Measurements from ENCODE around the gene ZNF222. TPM values are rescaled to one million over a fixed set of nuclear protein-coding genes. Genes with fewer than 3 reads are reported as not detected.

The ZNF222 gene
- 1 to 10 TPM; 2.7 to 4.3 (median 3.4) TPM for total RNA-seq

- WGBS, result 2% methylated on average over 30 of the region's 37 CpGs
- Histone ChIP-seq H3K9me3 (peaks cover 8% of the 10 kb centered on the region), H3K4me1 (peaks cover 15% of the 10 kb centered on the region), H3K4me3 (peak within 1 kb of the TSS; percentile 83), H3K27me3 (no peaks in the 10 kb centered on the region), H3K27ac (no peak within 1 kb of the TSS), H3K36me3 (peaks cover 35% of the 10 kb centered on the region)
- peak; percentile 81 to 84 for DNase-seq (ENCODE audit: low spot score in 2 of 2)
- TF ChIP-seq POLR2AphosphoS5 (IDR thresholded peaks at IDR 0.05), result peak in 1 of 3 donors; percentile 10
- no peak for TF ChIP-seq EP300 (IDR thresholded peaks at IDR 0.05)
These were observed at the start of gene ZNF222 for GRCh38 chr19:44025217-44025936. ZNF222 (plus strand) TSS chr19:44025379; CDS start chr19:44025437, 58 bp downstream.

GRCh38 chr19:43976732-43977131, 48.4 kb upstream of the ZNF222 start:
- Histone ChIP-seq H3K9me3 (peaks cover 49% of the 10 kb centered on the region), H3K27ac (no peak overlapping the region), H3K4me3 (no peak overlapping the region), H3K4me1 (no peaks in the 10 kb centered on the region), H3K27me3 (no peaks in the 10 kb centered on the region), H3K36me3 (no peaks in the 10 kb centered on the region)
- DNase-seq (ENCODE audit: low spot score in 2 of 2), result no peak
- WGBS, result 93% methylated on average over 1 of the region's 1 CpG
- TF ChIP-seq POLR2AphosphoS5 (IDR thresholded peaks at IDR 0.05), result no peak
- TF ChIP-seq CTCF (IDR thresholded peaks at IDR 0.05), result no peak
- TF ChIP-seq EP300 (IDR thresholded peaks at IDR 0.05), result no peak
- TF ChIP-seq POLR2A (IDR thresholded peaks at IDR 0.05), result no peak

- Histone ChIP-seq H3K27me3 (no peaks in the 10 kb centered on the region), H3K4me3 (peak overlapping the region; percentile 77), H3K9me3 (peaks cover 13% of the 10 kb centered on the region), H3K4me1 (peaks cover 9% of the 10 kb centered on the region), H3K36me3 (peaks cover 3% of the 10 kb centered on the region), H3K27ac (no peak overlapping the region)
- 76% methylated on average over 2 of the region's 2 CpGs for WGBS
- DNase-seq (ENCODE audit: low spot score in 2 of 2), result no peak
- TF ChIP-seq EP300 (IDR thresholded peaks at IDR 0.05) (no peak), CTCF (IDR thresholded peaks at IDR 0.05) (no peak), POLR2AphosphoS5 (IDR thresholded peaks at IDR 0.05) (no peak), POLR2A (IDR thresholded peaks at IDR 0.05) (no peak)
These were observed 41.7 kb upstream of the ZNF222 start for GRCh38 chr19:43983544-43983911.

- H3K4me1 ChIP-seq, result peaks cover 9% of the 10 kb centered on the region
- TF ChIP-seq CTCF (IDR thresholded peaks at IDR 0.05) (no peak), POLR2AphosphoS5 (IDR thresholded peaks at IDR 0.05) (peak in 1 of 3 donors; percentile 11), EP300 (IDR thresholded peaks at IDR 0.05) (no peak)
- peak; percentile 94 to 95 for DNase-seq (ENCODE audit: low spot score in 2 of 2)
- peak within 1 kb of the TSS; percentile 77 for H3K4me3 ChIP-seq
- no peaks in the 10 kb centered on the region for H3K27me3 ChIP-seq
- peaks cover 6% of the 10 kb centered on the region for H3K36me3 ChIP-seq
- WGBS, result 1% methylated on average over 19 of the region's 40 CpGs
- H3K27ac ChIP-seq, result peak within 1 kb of the TSS; percentile 58
- peaks cover 13% of the 10 kb centered on the region for H3K9me3 ChIP-seq
These were observed 41.1 kb upstream of the ZNF222 start, which contains the start of gene ZNF155 for GRCh38 chr19:43983912-43984686. ZNF155 (plus strand) TSS chr19:43984188; CDS start chr19:43988544, 4,356 bp downstream.

- H3K4me3 ChIP-seq, result peak overlapping the region; percentile 77
- WGBS, result 2% methylated on average over 14 of the region's 14 CpGs
- TF ChIP-seq POLR2AphosphoS5 (IDR thresholded peaks at IDR 0.05), result no peak
- no peak for TF ChIP-seq POLR2A (IDR thresholded peaks at IDR 0.05)
- TF ChIP-seq EP300 (IDR thresholded peaks at IDR 0.05), result no peak
- no peak for TF ChIP-seq CTCF (IDR thresholded peaks at IDR 0.05)
- DNase-seq (ENCODE audit: low spot score in 2 of 2), result no peak
- H3K9me3 ChIP-seq, result peaks cover 8% of the 10 kb centered on the region
- peak overlapping the region; percentile 58 for H3K27ac ChIP-seq
- H3K4me1 ChIP-seq, result peaks cover 9% of the 10 kb centered on the region
- peaks cover 11% of the 10 kb centered on the region for H3K36me3 ChIP-seq
- no peaks in the 10 kb centered on the region for H3K27me3 ChIP-seq
These were observed 40.5 kb upstream of the ZNF222 start for GRCh38 chr19:43984687-43985000.

Data from suprapubic skin (tissue), 4 donors.